Muscle of back (tissue), 11 donors: ENCODE results near the gene TRMO. TPM values are rescaled to one million over a fixed set of nuclear protein-coding genes. Genes with fewer than 3 reads are reported as not detected.
A peak's percentile ranks its signal among the peaks of the same experiment; 100 is the strongest.

ENCODE experiments used
- DNase-seq, 3 donors: peaks; one replicate each; pipeline versions ENCODE4 v3.0.0 to v3.0.0-alpha.2; 2013
- polyA plus RNA-seq, 10 donors: library from polyadenylated mRNA; unstranded; fragments of 120-200 nt; gene quantifications; one replicate each; pipeline ENCODE4 v1.2.1, GENCODE V29; 2013; ENCODE audit not compliant: insufficient read length in 10 of 10

The TRMO gene
- polyA plus RNA-seq, 10 donors = 8.0 to 11.6 (median 9.7) TPM

- DNase-seq = peak in 1 of 3 donors; percentile 10
These were observed 16.0 kb downstream of the TRMO start for GRCh38 chr9:97906236-97906831.

GRCh38 chr9:97905228-97905627 is 17.1 kb downstream of the TRMO start:
- no peak for DNase-seq

- DNase-seq = no peak
These were observed 17.6 kb downstream of the TRMO start for GRCh38 chr9:97904725-97905124.

- DNase-seq = no peak
These were observed 19.1 kb downstream of the TRMO start for GRCh38 chr9:97903177-97903576.

- peak in 1 of 3 donors; percentile 38 for DNase-seq
These were observed 21.3 kb downstream of the TRMO start for GRCh38 chr9:97900738-97901565.

GRCh38 chr9:97900103-97900737 is 22.1 kb downstream of the TRMO start:
- DNase-seq = no peak

GRCh38 chr9:97895695-97896332 is 26.5 kb downstream of the TRMO start:
- DNase-seq = no peak

- DNase-seq = no peak
These were observed 27.1 kb downstream of the TRMO start for GRCh38 chr9:97895211-97895610.

- no peak for DNase-seq
These were observed 29.9 kb downstream of the TRMO start for GRCh38 chr9:97892421-97892820.

- DNase-seq = no peak
These were observed 30.6 kb downstream of the TRMO start for GRCh38 chr9:97891736-97892135.

- no peak for DNase-seq
These were observed 32.1 kb downstream of the TRMO start for GRCh38 chr9:97889941-97890887.

- no peak for DNase-seq
These were observed 42.0 kb downstream of the TRMO start for GRCh38 chr9:97880336-97880735.

GRCh38 chr9:97876061-97876460 is 46.2 kb downstream of the TRMO start:
- no peak for DNase-seq

GRCh38 chr9:97875111-97875510 is 47.2 kb downstream of the TRMO start:
- no peak for DNase-seq

GRCh38 chr9:97874624-97875023 is 47.7 kb downstream of the TRMO start:
- DNase-seq = no peak

GRCh38 chr9:97873882-97874281 is 48.4 kb downstream of the TRMO start:
- DNase-seq = no peak

GRCh38 chr9:97873425-97873824 is 48.9 kb downstream of the TRMO start:
- DNase-seq = no peak

GRCh38 chr9:97868859-97869258 is 53.4 kb downstream of the TRMO start:
- DNase-seq = no peak

- DNase-seq = no peak
These were observed 55.5 kb downstream of the TRMO start for GRCh38 chr9:97866848-97867247.

GRCh38 chr9:97866300-97866699 is 56.0 kb downstream of the TRMO start:
- DNase-seq = no peak

GRCh38 chr9:97864396-97864795 is 57.9 kb downstream of the TRMO start:
- DNase-seq = no peak
